Testis (tissue), 2 donors: ENCODE data around the gene BICC1.

Experiments
- POLR2A ChIP-seq: fragments of 450-650 bp; IDR thresholded peaks from one replicate; pipeline ENCODE4 v1.6.1; 2017; ENCODE audit warnings: antibody characterized with exemption, mild to moderate bottlenecking, moderate library complexity
- TF ChIP-seq, protein P1 (sequence below), 3 experiments: fragments of 450-650 bp in 2 of 3; fragments of 200-600 bp in 1 of 3; sonication (generic) in 1 of 3; IDR thresholded peaks; one replicate each; pipeline ENCODE4 v1.5.1; 2016 to 2019; ENCODE audit warnings: antibody characterized with exemption in 3 of 3, mild to moderate bottlenecking in 2 of 3, moderate library complexity in 1 of 3

DNA sequence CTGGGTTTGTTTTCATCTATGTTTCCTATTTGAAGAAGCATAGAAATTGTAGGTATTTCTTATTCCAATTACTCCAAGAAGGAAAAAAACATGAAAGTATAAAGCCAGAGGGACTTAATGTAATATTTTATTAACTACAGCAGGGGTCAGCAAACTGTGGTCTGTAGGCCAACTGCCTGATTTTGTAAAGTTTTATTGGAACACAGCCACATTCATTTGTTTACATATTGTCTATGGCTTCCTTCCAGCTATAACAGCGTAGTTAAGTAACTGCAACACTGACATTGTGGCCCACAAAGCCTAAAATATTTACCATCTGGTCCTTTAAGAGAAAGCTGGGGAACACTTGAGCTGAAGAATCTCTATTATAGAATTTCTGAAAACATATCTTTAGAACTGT lies 306.2 kb downstream of the BICC1 start:
- no peak for TF ChIP-seq POLR2A
- TF ChIP-seq, protein P1, sequence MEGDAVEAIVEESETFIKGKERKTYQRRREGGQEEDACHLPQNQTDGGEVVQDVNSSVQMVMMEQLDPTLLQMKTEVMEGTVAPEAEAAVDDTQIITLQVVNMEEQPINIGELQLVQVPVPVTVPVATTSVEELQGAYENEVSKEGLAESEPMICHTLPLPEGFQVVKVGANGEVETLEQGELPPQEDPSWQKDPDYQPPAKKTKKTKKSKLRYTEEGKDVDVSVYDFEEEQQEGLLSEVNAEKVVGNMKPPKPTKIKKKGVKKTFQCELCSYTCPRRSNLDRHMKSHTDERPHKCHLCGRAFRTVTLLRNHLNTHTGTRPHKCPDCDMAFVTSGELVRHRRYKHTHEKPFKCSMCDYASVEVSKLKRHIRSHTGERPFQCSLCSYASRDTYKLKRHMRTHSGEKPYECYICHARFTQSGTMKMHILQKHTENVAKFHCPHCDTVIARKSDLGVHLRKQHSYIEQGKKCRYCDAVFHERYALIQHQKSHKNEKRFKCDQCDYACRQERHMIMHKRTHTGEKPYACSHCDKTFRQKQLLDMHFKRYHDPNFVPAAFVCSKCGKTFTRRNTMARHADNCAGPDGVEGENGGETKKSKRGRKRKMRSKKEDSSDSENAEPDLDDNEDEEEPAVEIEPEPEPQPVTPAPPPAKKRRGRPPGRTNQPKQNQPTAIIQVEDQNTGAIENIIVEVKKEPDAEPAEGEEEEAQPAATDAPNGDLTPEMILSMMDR (IDR thresholded peaks at IDR 0.05) = no peak
